HepG2 (cell line): ENCODE data around the gene PDZD7. TPM values are rescaled to one million over a fixed set of nuclear protein-coding genes. Genes with fewer than 3 reads are reported as not detected.

ENCODE experiments used
- ATAD3A ChIP-seq: sonication (generic); formaldehyde crosslinking; IDR thresholded peaks from 2 replicates; pipeline ENCODE4 v1.4.0; 2020; ENCODE audit warnings: missing genetic modification reagents
- CHD2 ChIP-seq: IDR thresholded peaks from 2 replicates; pipeline ENCODE4 v1.6.1; 2011; ENCODE audit warnings: low read depth, low read length, improper control_type of control experiment
- DNMT1 ChIP-seq: sonication (generic); formaldehyde crosslinking; IDR thresholded peaks from 2 replicates; pipeline ENCODE4 v1.5.1; 2020; ENCODE audit warnings: mild to moderate bottlenecking, missing genetic modification reagents
- EEA1 ChIP-seq: sonication (generic); formaldehyde crosslinking; IDR thresholded peaks from 2 replicates; pipeline ENCODE4 v1.5.1; 2020; ENCODE audit warnings: mild to moderate bottlenecking, missing genetic modification reagents, borderline replicate concordance
- FOXJ3 ChIP-seq: sonication (generic); formaldehyde crosslinking; IDR thresholded peaks from 2 replicates; pipeline ENCODE4 v1.4.0; 2020; ENCODE audit warnings: missing genetic modification reagents, mild to moderate bottlenecking, borderline replicate concordance
- HMGXB3 ChIP-seq: sonication (generic); formaldehyde crosslinking; IDR thresholded peaks from 2 replicates; pipeline ENCODE4 v1.4.0; 2020; ENCODE audit warnings: missing genetic modification reagents, borderline replicate concordance
- HNF4G ChIP-seq, 2 experiments: sonication (generic) in 1 of 2; formaldehyde crosslinking in 1 of 2; IDR thresholded peaks; 2 replicates each; pipeline versions ENCODE4 v1.4.0 to v1.6.1; 2011 to 2020; ENCODE audit warnings: borderline replicate concordance in 2 of 2, low read depth in 2 of 2, mild to moderate bottlenecking in 2 of 2, low read length in 1 of 2, missing genetic modification reagents in 1 of 2, moderate library complexity in 1 of 2
- IRF2 ChIP-seq: IDR thresholded peaks from 2 replicates; pipeline ENCODE4 v1.6.1; 2018; ENCODE audit warnings: missing genetic modification reagents, missing compliant biosample characterization
- MXD4 ChIP-seq: IDR thresholded peaks from 2 replicates; pipeline ENCODE4 v1.6.1; 2016; ENCODE audit warnings: mild to moderate bottlenecking, missing biosample characterization, missing genetic modification reagents
- NFYC ChIP-seq: IDR thresholded peaks from 2 replicates; pipeline ENCODE4 v1.6.1; 2016; ENCODE audit warnings: missing genetic modification reagents, missing compliant biosample characterization
- PHF21A ChIP-seq: sonication (generic); formaldehyde crosslinking; IDR thresholded peaks from 2 replicates; pipeline ENCODE4 v1.5.0; 2020; ENCODE audit warnings: mild to moderate bottlenecking, missing genetic modification reagents
- POLR2A ChIP-seq, 2 experiments: IDR thresholded peaks; 2 replicates each; pipeline ENCODE4 v1.6.1; 2011; ENCODE audit warnings: low read depth in 2 of 2, low read length in 2 of 2, mild to moderate bottlenecking in 1 of 2, moderate library complexity in 1 of 2; ENCODE audit not compliant: insufficient read depth in 1 of 2
- RFX3 ChIP-seq: IDR thresholded peaks from 2 replicates; pipeline ENCODE4 v1.6.1; 2016; ENCODE audit warnings: missing biosample characterization, missing genetic modification reagents
- RORA ChIP-seq: sonication (generic); formaldehyde crosslinking; IDR thresholded peaks from 2 replicates; pipeline ENCODE4 v1.5.0; 2020; ENCODE audit warnings: mild to moderate bottlenecking, missing genetic modification reagents, moderate library complexity
- ZNF138 ChIP-seq: sonication (generic); formaldehyde crosslinking; IDR thresholded peaks from 2 replicates; pipeline ENCODE4 v1.5.0; 2020; ENCODE audit warnings: mild to moderate bottlenecking, low read depth, missing genetic modification reagents
- ZNF282 ChIP-seq: fragments of 450-650 bp; IDR thresholded peaks from 2 replicates; pipeline ENCODE4 v1.6.1; 2018; ENCODE audit not compliant: partially characterized antibody
- ZNF296 ChIP-seq: sonication (generic); formaldehyde crosslinking; conservative IDR thresholded peaks from 2 replicates; pipeline ENCODE4 v1.5.0; 2020; ENCODE audit warnings: mild to moderate bottlenecking, missing genetic modification reagents
- ZNF562 ChIP-seq: sonication (generic); formaldehyde crosslinking; IDR thresholded peaks from 2 replicates; pipeline ENCODE4 v1.8.0; 2022; ENCODE audit warnings: missing genetic modification reagents, borderline replicate concordance
- ZNF605 ChIP-seq: sonication (generic); formaldehyde crosslinking; IDR thresholded peaks from 2 replicates; pipeline ENCODE4 v1.8.0; 2022; ENCODE audit warnings: mild to moderate bottlenecking, missing genetic modification reagents
- ZNF816 ChIP-seq: sonication (generic); formaldehyde crosslinking; IDR thresholded peaks from 2 replicates; pipeline ENCODE4 v1.8.0; 2022; ENCODE audit warnings: missing genetic modification reagents, mild to moderate bottlenecking, borderline replicate concordance
- ZNF841 ChIP-seq: sonication (generic); formaldehyde crosslinking; IDR thresholded peaks from 2 replicates; pipeline ENCODE4 v1.8.1; 2023; ENCODE audit warnings: missing genetic modification reagents, borderline replicate concordance
- ZNF883 ChIP-seq: sonication (generic); formaldehyde crosslinking; IDR thresholded peaks from 2 replicates; pipeline ENCODE4 v1.5.1; 2020; ENCODE audit warnings: mild to moderate bottlenecking, missing genetic modification reagents; ENCODE audit errors: not compliant biosample characterization
- ZNF891 ChIP-seq: sonication (generic); formaldehyde crosslinking; IDR thresholded peaks from 2 replicates; pipeline ENCODE4 v1.5.0; 2020; ENCODE audit warnings: mild to moderate bottlenecking, missing genetic modification reagents
- ZSCAN9 ChIP-seq: IDR thresholded peaks from 2 replicates; pipeline ENCODE4 v1.6.1; 2016; ENCODE audit warnings: borderline replicate concordance
- polyA plus RNA-seq, 8 experiments: library from polyadenylated mRNA; depleted of rRNA in 3 of 8; stranded (reverse) in 7 of 8; unstranded in 1 of 8; fragments of >200 nt; fragmentation: Illumina TruSeq in 4 of 8; extraction: Trizol in 4 of 8; gene quantifications; 2 replicates each; pipeline versions ENCODE4 v1.2.1 to v1.2.3, GENCODE V29; 2011 to 2016; ENCODE audit warnings: low read depth in 4 of 8, missing spikeins in 1 of 8, mixed read lengths in 1 of 8; ENCODE audit not compliant: insufficient read depth in 1 of 8
- total RNA-seq, 5 experiments: library from RNA; depleted of rRNA; stranded (reverse); fragments of >200 nt; fragmentation: Illumina TruSeq; extraction: Trizol; gene quantifications; 2 replicates each; pipeline ENCODE4 v1.2.3, GENCODE V29; 2016; ENCODE audit warnings: low read depth in 1 of 5
- TF ChIP-seq, protein P1 (sequence below): fragments of 450-650 bp; IDR thresholded peaks from 2 replicates; pipeline ENCODE4 v1.6.1; 2017
- TF ChIP-seq, protein P2 (sequence below): IDR thresholded peaks from 2 replicates; pipeline ENCODE4 v1.6.1; 2016; ENCODE audit warnings: missing genetic modification reagents, missing compliant biosample characterization

PDZD7 gene
- total and polyA plus RNA-seq, 2 of the 13 experiments (the other 11 are each of a cell fraction or from before 2014, with no cell fraction given): 0.58 to 0.73 TPM

- TF ChIP-seq, protein P1, sequence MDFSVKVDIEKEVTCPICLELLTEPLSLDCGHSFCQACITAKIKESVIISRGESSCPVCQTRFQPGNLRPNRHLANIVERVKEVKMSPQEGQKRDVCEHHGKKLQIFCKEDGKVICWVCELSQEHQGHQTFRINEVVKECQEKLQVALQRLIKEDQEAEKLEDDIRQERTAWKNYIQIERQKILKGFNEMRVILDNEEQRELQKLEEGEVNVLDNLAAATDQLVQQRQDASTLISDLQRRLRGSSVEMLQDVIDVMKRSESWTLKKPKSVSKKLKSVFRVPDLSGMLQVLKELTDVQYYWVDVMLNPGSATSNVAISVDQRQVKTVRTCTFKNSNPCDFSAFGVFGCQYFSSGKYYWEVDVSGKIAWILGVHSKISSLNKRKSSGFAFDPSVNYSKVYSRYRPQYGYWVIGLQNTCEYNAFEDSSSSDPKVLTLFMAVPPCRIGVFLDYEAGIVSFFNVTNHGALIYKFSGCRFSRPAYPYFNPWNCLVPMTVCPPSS: no peak
- no peak for TF ChIP-seq ZNF282
- no peak for TF ChIP-seq ZNF562
- TF ChIP-seq RORA (CRISPR knock-in tag): no peak
- no peak for TF ChIP-seq ZNF841 (CRISPR knock-in tag)
- TF ChIP-seq FOXJ3 (CRISPR knock-in tag): no peak
- peak; percentile 60 to 67 for TF ChIP-seq POLR2A (IDR thresholded peaks at IDR 0.05; ENCODE audit: insufficient read depth in 1 of 2, low read depth in 2 of 2, low read length in 2 of 2)
- TF ChIP-seq HMGXB3 (CRISPR knock-in tag): no peak
- no peak for TF ChIP-seq HNF4G (IDR thresholded peaks at IDR 0.05; ENCODE audit: borderline replicate concordance, low read depth, low read length)
- TF ChIP-seq HNF4G (CRISPR knock-in tag; IDR thresholded peaks at IDR 0.05; ENCODE audit: borderline replicate concordance, low read depth): no peak
- no peak for TF ChIP-seq DNMT1 (CRISPR knock-in tag)
- peak; percentile 75 for TF ChIP-seq RFX3 (CRISPR knock-in tag)
- TF ChIP-seq ZSCAN9 (CRISPR knock-in tag): no peak
- TF ChIP-seq ATAD3A: no peak
- TF ChIP-seq, protein P2, sequence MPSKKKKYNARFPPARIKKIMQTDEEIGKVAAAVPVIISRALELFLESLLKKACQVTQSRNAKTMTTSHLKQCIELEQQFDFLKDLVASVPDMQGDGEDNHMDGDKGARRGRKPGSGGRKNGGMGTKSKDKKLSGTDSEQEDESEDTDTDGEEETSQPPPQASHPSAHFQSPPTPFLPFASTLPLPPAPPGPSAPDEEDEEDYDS: peak; percentile 89
- no peak for TF ChIP-seq EEA1
- TF ChIP-seq IRF2 (CRISPR knock-in tag): 0 out of 2 replicates have a peak, but pooled peaks have one; percentile 16
- no peak for TF ChIP-seq MXD4 (CRISPR knock-in tag)
- peak; percentile 94 for TF ChIP-seq CHD2
- no peak for TF ChIP-seq ZNF296 (CRISPR knock-in tag)
- peak; percentile 86 for TF ChIP-seq ZNF605
- peak; percentile 10; the same call in 1 of the 2 replicates for TF ChIP-seq NFYC
- peak; percentile 58; the same call in 1 of the 2 replicates for TF ChIP-seq PHF21A (CRISPR knock-in tag)
- no peak for TF ChIP-seq ZNF138
- 0 out of 2 replicates have a peak, but pooled peaks have one; percentile 34 for TF ChIP-seq ZNF891 (CRISPR knock-in tag)
- no peak for TF ChIP-seq ZNF883 (CRISPR knock-in tag)
- TF ChIP-seq ZNF816 (CRISPR knock-in tag): no peak
Observed at GRCh38 chr10:101042667-101043362, 11.9 kb upstream of the PDZD7 start (continued).
